ENCODE measurements around the gene DMXL1.

DMXL1 gene

DNA sequence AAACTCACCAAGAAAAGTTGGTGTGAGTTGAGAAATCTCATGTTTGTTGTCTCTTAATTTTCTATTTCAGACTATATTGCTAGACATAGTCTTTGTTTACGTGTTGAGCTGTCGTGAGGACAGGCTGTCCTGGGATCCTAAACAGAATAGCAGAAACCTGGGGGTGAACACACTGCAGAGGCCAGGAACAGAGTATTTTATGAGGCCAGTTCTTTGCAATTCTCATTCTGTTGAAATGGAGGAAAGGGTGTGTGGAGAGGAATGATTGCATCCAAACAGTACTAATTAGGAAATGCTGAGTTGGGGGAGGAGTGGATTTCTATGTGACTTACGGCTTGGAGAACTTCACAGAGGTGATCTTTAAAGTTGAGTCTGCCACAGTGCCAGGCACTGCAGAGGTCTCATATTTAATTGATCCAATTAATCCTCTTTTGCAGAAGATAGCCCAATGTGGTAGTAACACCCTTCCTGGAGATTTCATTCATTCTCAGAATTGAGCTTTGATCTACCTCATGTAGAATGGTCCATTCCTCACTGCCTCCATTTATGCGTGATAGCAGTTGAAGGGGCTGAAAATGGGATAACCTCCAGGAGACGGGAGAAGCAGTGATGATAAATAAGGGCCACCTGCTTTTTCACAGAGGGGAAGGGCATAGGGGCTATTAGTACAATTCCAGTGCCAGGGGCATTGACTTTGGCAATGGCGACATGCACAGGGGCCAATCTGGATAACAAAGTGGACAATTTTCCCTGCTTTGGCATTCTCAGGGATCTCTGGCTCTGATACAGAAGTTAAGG lies 200.3 kb downstream of the DMXL1 start:
- no peak for DNase-seq (ENCODE audit: low read depth)

DNA sequence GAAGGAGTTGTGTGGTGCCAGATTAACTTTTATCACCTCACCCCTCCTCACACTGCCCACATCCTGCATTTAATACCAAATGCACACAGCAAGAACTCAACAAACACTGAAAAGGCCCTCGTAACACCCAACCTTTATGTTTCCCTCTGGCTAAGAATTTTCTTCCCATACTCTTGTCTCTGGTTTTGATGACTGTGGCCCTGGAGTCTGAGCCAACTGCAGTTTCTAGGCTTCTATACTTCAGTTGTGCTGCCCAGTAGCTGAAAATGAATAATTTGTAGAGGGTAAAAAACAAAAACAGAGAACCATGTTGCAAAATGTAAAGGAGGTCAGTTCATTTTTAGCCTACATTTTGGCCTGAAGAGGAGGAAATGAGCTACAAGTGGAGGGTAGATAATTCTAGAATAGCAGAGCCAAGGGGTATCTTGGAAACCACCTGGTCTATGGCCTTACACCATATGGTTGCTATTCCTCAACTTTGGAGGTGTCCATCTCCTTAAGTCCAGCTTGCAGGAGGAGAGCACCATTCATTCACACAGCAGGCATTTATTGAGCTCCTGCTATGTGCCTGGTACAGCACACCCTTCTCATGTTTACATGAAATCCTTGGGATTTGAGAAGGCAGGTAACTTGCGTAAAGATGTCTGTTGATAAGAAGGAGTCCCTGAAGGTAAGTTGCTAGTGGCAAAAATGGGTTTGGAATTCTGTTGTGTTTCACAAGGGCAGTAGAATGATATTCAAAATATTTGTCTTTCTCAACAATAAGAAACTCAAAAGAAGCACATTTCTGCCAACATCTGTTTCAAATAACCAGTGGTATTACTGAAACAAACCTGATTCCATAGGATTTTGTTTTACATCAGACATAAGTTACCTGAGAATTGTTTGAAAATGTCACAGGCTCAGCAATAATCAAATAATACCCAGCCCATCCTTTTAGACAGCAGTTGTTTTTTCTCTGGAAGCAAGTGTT lies 201.2 kb downstream of the DMXL1 start:
- DNase-seq (ENCODE audit: low read depth): no peak

DNA sequence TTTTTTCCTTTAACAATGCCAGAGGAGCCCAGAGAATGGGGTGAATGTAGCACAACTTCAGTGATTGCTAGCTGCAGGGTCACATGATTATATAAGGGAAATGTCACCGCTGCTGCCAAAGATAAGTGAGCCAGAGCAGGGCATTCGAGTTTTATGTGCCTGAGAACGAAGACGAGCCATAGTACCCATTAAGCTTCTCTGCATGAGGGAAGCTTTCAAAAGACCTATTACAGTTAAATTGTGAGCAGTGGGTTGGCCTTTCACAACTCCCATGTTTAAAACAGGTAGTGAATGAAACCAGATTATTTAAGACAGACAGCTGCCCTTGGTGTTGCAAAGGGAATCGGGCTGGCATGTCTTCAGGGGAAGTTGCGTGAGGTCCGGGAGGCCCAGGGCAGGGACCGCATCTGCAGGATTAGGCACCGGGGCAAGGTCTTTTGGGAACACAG lies 202.5 kb downstream of the DMXL1 start:
- DNase-seq (ENCODE audit: low read depth): no peak

DNA sequence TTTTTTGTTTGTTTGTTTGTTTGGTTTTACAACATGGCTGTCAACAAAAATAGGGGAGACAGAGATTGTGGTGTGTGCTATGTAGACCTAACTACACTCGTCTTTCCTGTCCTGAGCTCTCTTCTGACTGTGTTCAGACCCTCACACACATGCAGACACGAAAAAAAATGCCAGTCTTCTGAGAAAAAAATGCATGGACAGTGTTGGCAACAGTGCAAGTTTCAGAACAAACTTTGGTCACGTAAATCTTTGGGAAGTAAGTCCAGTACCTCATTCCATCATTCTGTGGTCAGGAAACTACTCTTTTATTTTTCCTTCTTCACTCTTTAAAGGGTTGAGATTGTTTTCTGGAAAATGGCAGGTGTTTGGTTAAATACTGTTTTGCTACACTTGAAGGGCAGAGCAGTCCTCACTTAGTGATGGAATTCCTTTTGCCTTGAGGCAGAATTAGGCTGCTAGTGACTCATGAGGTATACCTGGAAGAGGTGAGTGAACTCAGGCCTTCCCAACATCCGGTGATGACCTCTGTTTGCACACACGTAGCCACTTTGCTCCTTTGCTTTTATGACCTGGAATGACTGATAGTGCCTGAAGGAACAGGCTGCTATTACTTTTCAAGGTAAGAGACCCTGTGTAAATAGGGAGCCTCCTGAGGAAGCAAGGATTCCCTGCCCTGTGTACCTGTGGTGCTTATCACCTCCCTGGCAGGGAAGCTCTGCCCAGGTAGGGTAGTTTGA lies 203.3 kb downstream of the DMXL1 start:
- DNase-seq (ENCODE audit: low read depth): no peak

DNA sequence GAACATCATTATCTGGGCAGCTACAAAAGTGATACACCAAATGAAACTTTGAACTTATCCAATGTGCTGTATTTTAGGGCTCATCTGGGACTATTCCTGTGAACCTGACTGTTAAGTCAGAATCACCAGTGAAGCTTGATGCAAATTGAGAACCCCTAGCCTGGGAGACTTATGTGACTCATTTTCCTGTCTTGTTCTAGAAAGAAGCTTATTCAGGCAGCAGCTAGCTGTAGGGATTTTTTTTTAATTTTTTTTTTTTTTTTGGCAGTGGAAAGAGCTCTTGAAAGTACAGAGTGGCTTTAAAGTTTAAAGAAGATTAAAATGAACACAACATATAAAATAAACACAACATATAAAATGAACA lies 203.9 kb downstream of the DMXL1 start:
- no peak for DNase-seq (ENCODE audit: low read depth)

DNA sequence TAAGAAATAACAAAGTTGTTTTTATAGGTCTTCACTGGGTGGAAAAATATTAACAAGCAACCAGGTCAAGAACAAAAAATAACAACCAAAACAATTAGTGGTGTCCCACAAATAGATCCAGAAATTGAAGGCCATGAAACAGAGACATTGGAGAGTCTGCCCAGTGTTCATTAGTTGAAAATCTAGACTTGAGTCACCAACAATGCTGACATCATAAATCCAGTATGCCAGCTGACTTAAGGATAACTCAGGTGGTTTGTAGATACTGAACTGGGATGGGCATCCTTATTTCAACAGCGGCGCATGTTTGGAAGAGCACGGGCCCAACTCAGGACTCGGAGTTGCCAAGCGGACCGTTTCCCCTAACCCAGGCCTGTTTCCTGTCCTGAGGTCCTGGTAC lies 204.3 kb downstream of the DMXL1 start:
- DNase-seq (ENCODE audit: low read depth): no peak

DNA sequence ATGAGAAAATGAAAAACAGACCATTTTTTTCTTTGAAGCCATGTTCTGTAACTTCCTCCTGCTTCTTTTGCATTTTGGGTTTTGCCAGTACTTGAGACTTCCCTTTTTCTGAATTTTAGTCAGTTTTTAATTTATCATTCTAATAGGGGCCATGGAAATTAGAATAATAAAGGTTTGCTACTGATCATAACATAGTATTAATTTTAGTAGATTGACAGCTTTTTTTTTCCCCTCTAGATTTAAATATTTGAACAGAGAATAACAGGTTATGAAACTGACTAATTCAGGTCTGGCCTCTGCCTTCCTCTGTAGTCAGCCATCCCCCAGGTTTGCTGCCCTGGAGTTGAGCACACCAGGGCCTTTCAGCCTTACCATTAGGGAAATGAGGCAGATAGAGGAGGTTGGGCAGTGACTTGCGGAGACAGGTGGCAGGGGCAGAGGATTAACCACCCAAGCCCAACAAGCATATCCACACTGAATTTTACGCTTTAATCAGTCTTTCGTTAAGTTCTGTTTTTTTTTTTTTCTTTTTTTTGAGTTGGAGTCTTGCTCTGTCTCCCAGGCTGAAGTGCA lies 204.8 kb downstream of the DMXL1 start:
- DNase-seq (ENCODE audit: low read depth): no peak

DNA sequence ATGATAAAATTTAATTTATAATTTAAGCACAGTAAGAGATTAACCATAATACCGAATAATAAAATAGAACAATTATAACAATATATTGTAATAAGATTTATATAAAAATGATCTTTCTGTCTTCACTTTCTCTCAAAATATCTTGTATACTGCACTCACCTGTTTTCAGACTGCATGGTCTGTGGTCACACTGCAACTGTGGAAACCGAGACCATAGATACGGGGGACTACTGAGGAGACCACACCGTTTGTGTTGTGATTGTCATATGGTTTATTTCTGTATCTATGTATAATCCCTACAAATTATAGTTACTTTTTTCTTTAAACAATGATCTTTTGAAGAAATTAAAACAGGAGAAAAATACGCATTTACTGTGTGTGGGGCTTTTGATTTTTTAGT lies 206.1 kb downstream of the DMXL1 start:
- DNase-seq (ENCODE audit: low read depth): no peak

DNA sequence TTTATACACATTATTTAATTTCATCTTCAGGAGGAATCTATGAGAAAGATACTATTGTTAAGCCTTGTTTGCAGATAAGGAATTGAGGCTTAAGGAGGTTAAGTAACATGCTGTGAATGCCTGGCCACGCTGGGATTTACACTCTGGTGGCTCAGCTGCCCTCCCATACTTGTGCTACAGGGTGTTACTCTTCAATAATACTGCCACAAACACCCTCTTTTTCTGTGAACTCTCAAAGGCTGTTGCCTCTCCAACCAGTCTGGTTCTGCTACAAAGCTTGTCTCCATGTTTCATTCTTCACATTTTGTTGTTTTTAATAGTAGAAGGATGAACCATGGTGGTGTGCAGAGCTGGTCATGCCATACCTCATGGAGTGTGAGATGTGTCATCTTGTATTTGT lies 208.2 kb downstream of the DMXL1 start:
- no peak for DNase-seq (ENCODE audit: low read depth)

DNA sequence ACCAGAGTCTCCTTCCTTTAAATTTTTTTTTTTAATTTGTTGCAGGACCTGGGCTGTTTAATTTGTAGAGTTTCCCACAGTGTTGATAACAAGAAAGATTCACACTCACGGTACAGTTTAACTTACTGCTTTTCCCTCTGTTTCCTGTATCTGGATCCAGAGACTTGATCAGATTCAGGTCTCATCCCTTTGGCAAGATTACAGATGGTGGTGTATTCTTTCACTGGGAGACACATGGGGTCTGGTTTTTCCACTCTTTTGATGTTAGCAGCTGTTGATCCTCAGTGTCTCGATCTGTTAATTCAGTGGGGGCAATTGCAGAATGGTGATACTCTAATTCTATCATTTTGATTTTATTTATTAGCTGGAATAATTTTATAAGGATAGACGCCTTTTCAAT lies 209.5 kb downstream of the DMXL1 start:
- no peak for DNase-seq (ENCODE audit: low read depth)

DNA sequence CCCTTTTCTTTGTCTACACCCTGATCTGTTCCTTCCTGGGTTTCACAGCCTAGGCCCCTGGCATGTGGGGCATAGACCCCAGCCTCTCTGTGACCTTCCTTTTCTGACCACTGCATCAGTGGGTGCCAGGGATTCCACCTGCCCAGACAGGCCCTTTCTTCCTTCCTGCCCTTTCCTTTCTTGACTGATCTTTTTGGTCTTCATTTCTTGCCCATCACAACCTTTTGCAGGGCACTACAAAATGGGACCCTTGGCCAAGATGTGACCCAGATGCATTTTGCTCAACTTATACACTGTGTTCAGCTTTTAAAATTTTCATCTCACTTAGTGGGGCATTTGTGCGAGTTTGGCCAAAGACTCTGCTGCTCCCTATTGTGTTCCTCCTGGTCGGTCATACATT lies 211.7 kb downstream of the DMXL1 start:
- no peak for DNase-seq (ENCODE audit: low read depth)

DNA sequence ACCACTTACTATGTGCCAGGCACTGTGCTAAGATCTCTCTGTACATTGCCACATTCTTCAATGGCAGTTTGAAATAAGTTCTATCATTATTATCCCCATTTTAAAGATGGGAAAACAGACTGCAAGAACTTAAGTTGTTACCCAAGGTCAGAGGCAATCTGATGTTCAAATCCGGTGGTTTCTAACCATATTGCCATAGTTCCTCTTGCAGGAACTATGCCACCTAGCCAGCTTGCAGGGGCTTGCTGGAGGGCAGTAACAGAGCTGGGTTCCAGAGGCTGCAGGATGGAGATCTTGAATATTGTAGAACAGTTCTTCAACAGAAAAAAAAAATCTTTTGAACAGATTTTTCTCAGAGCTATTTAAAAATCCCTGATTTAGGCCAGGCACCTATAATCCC lies 213.1 kb downstream of the DMXL1 start:
- no peak for DNase-seq (ENCODE audit: low read depth)

DNA sequence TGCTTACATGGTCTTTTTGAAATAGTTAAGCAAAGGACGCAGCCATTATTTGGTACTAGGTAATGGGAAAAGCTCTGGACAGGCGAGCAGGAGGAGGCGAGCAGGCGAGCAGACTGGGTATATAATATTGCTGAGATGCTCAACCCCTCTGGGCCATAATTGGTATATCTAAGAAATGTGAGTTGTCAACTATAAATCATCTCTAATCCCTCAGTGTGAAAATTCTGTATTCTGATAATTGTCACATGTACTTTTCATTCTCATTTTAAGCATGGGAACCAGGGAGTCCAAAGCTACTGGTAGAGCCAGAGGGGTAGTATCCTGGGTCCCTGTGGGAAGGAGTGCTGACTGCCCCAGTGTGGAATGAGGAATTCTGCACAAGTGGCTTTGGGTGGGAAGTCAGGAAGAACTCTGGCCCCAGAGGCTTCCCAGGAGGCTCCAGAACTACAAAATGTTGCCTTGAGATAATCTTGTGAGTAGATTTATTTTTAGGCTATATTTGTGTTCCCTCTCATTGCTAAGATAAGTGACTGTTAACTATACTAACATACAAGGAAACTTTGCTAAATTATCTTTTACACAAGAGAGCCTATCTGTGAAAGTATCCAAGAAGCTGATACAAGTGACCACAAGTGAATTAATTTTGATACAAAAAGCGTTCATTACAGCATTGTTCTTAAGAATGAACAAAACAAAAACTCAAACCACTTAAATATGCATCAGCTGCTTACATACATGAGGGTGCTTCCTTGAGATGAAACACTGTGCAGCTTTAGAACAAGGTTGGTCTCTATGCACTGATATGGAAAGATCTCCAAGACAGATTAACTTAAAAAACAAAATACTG lies 214.4 kb downstream of the DMXL1 start:
- no peak for DNase-seq (ENCODE audit: low read depth)

DNA sequence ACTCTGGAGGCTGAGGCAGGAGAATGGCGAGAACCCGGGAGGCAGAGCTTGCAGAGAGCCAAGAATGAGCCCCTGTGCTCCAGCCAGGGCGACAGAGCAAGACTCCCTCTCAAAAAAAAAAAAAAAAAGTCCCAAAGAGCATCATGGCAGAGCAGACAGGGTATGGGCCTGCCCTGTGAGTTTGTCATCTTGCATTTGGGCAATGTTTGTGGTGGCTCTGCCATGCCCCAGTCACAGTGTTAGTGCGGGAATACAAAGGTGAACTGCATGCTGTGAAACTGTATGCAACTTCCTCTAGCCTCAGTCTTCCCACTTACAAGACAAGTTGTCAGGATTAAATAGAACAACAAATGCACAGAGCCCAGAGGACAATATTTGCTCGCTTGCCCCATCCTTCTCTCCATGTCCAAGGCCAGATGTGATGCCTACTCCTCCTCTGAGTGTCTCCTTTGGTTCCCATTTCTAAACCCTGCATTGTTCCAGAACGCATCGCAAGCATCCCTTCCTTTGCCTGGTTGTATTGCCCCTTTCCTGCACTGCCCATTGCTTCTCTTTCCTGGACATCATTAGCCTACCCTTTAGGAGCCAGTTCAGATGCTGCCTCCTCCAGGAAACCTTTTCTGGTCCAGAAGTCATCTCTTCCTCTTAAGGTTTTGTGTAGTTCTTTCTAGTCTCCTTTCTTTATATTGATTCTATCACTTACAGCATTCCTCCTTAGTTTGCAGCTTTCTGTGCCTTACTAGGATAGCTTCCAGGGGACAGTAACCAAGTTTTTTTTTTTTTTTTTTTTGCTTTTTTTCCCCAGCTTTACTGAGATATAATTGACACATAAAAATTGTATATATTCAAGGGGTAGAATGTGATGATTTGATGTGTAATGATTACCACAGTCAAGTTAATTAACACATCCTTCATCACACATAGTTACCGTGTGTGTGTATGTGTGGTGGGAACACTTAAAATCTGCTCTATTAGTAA lies 215.9 kb downstream of the DMXL1 start:
- no peak for DNase-seq (ENCODE audit: low read depth)

DNA sequence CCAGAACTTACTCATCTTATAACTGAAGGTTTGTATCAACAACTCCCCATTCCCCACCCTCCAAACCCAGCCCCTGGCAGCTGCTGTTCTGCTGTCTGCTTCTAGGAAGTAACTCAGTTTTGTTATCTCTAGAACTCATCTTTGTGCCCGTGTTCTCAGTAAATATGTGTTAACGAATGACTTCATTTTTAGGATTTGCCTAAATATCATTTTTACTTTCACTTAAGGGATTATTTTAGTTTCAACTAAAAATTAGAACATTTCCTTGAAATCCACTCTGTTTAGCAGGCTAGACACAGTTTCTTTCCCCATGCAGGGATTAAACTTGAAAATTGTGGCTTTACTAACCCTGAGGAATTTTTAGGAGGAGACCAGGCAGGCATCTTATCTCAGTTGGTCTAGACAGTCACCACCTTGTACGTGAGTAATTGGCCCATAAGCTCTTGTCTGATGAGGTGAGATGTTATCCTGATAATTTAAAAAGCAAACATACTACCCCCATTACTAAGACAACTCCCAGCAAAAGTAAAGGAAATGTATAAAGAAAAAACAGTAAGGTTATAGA lies 216.7 kb downstream of the DMXL1 start:
- DNase-seq (ENCODE audit: low read depth): no peak

DNA sequence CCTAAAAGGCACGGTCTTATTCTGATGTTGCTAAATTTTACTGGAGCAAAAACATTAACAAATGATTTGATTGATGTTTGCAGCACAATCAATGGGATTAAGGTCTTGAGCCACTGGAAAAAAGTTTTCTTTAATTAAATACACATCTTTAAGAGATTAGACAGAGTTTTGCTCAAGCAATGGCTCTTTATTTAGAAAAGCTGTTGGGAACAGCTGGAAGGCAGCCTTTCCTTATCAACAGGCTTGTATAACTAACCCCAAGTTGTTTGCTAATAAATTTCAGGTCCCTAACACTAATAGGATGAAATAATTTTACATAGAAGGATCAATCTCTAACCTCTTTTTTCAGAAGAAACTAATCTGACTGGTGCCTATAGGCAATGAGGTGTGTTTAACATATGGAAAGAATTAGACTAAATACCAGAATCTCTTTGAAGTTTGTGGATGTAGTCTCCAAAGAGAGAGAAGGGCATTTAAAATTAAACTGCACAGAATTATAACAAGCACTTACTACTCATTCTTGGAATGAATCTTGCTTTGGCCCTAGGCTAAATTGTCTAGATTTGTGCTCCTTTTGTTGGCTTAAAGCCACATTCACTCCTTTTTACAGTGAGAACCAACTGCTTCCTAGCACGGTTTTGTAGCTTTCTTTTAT lies 217.6 kb downstream of the DMXL1 start:
- no peak for DNase-seq (ENCODE audit: low read depth)

DNA sequence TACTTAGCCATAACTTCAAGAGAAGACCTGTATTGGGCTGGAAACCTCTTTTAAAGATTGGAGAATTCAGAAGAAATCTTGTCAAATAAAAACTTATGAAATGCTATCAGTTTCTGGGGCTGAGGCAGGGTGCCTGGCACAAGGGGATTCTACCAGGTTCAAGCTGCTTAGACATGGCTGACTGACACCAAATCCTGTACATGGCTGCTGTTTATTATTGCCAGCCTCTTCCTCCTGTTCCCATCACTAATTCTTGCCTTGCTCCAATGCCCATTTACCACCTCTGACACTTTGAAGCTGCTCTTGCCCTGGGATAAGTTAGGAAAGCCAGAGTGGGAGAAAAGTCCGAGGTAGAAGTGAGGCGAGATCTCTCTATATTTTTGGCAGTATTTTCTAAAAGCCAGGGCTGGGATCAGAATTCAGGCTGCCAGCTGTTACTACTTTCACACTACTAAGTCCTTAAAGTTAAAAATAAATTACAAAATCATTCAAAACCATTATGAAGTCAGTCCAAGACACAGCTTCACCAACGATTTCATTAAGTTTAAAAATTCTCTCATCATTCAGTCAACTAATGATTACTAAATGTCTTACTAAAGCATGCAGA lies 218.7 kb downstream of the DMXL1 start:
- DNase-seq (ENCODE audit: low read depth): no peak

DNA sequence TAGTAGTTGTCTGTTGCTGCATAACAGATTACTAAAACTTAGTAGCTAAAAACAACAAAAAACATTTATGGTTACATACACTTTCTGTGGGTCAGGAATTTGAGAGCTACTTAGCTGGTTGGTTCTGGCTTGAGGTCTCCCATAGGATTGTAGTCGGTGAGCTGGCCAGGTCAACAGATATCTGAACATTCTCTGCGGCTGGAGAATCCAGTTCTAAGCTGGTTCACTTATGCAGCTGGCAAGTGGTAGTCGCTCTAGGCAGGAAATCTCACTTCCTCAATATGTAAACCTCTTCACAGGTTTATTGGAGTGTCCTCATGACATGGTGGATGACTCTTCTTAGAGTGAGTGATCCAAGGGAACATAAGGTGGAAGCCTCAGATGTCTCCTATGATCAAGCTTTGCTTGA lies 219.3 kb downstream of the DMXL1 start:
- no peak for DNase-seq (ENCODE audit: low read depth)

DNA sequence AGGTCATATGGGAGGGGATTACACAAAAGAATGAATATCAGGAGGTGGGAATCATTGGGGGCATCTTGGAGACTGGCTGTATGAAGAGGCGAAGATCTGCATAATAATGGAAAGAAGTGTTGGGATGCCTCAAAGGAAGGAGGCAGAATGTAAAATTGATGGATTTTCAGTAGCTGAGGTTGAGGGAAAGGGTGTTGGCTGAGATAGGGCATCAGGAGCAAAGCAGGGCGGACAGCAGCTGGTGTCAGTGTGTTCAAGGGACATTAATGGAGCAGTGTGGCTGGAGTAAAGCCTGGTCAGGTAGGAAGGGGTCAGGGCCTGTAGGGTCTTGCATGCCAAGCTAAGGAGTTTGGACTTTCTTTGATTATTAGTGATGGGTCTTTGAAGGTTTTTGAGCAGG lies 219.7 kb downstream of the DMXL1 start:
- DNase-seq (ENCODE audit: low read depth): no peak
